ENCODE measurements around the gene OLFM3.

Gene OLFM3

GRCh38 chr1:101884621-101885020 lies 112.1 kb downstream of the OLFM3 start:
- ATAC-seq (ENCODE audit: low read depth): no peak
- Histone ChIP-seq H3K27me3 (ENCODE audit: insufficient read depth, poor library complexity, severe bottlenecking) (no peaks in the 10 kb centered on the region), H3K4me3 (ENCODE audit: severe bottlenecking) (no peak overlapping the region), H3K27ac (ENCODE audit: poor library complexity, severe bottlenecking) (no peak overlapping the region), H3K4me1 (ENCODE audit: insufficient read depth, poor library complexity, severe bottlenecking) (no peaks in the 10 kb centered on the region), H3K9me3 (ENCODE audit: severe bottlenecking) (no peaks in the 10 kb centered on the region), H3K36me3 (ENCODE audit: low read depth) (no peaks in the 10 kb centered on the region)
- DNase-seq (ENCODE audit: low spot score): no peak
- TF ChIP-seq CTCF (IDR thresholded peaks at IDR 0.05; ENCODE audit: poor library complexity, severe bottlenecking): no peak

- ATAC-seq (ENCODE audit: low read depth): no peak
- no peaks in the 10 kb centered on the region for H3K36me3 ChIP-seq (ENCODE audit: low read depth)
- TF ChIP-seq CTCF (IDR thresholded peaks at IDR 0.05; ENCODE audit: poor library complexity, severe bottlenecking): no peak
- no peaks in the 10 kb centered on the region for H3K9me3 ChIP-seq (ENCODE audit: severe bottlenecking)
- H3K4me3 ChIP-seq (ENCODE audit: severe bottlenecking): no peak overlapping the region
- H3K27ac ChIP-seq (ENCODE audit: poor library complexity, severe bottlenecking): no peak overlapping the region
- no peak for DNase-seq (ENCODE audit: low spot score)
- H3K4me1 ChIP-seq (ENCODE audit: insufficient read depth, poor library complexity, severe bottlenecking): no peaks in the 10 kb centered on the region
- peaks cover 11% of the 10 kb centered on the region for H3K27me3 ChIP-seq (ENCODE audit: insufficient read depth, poor library complexity, severe bottlenecking)
Observed at GRCh38 chr1:101875891-101876290, 120.8 kb downstream of the OLFM3 start.

- DNase-seq (ENCODE audit: low spot score): no peak
- Histone ChIP-seq H3K4me3 (ENCODE audit: severe bottlenecking) (no peak overlapping the region), H3K36me3 (ENCODE audit: low read depth) (no peaks in the 10 kb centered on the region), H3K27ac (ENCODE audit: poor library complexity, severe bottlenecking) (no peak overlapping the region), H3K4me1 (ENCODE audit: insufficient read depth, poor library complexity, severe bottlenecking) (no peaks in the 10 kb centered on the region), H3K9me3 (ENCODE audit: severe bottlenecking) (no peaks in the 10 kb centered on the region), H3K27me3 (ENCODE audit: insufficient read depth, poor library complexity, severe bottlenecking) (peaks cover 12% of the 10 kb centered on the region)
- no peak for TF ChIP-seq CTCF (IDR thresholded peaks at IDR 0.05; ENCODE audit: poor library complexity, severe bottlenecking)
- ATAC-seq (ENCODE audit: low read depth): no peak
Observed at GRCh38 chr1:101873672-101874071, 123.1 kb downstream of the OLFM3 start.

- Histone ChIP-seq H3K36me3 (ENCODE audit: low read depth) (no peaks in the 10 kb centered on the region), H3K27ac (ENCODE audit: poor library complexity, severe bottlenecking) (no peak overlapping the region), H3K4me3 (ENCODE audit: severe bottlenecking) (no peak overlapping the region), H3K4me1 (ENCODE audit: insufficient read depth, poor library complexity, severe bottlenecking) (no peaks in the 10 kb centered on the region), H3K9me3 (ENCODE audit: severe bottlenecking) (no peaks in the 10 kb centered on the region), H3K27me3 (ENCODE audit: insufficient read depth, poor library complexity, severe bottlenecking) (peaks cover 9% of the 10 kb centered on the region)
- TF ChIP-seq CTCF (IDR thresholded peaks at IDR 0.05; ENCODE audit: poor library complexity, severe bottlenecking): no peak
- ATAC-seq (ENCODE audit: low read depth): no peak
- DNase-seq (ENCODE audit: low spot score): no peak
Observed at GRCh38 chr1:101859941-101860340, 136.8 kb downstream of the OLFM3 start.

GRCh38 chr1:101854271-101854670 lies 142.5 kb downstream of the OLFM3 start:
- H3K27ac ChIP-seq (ENCODE audit: poor library complexity, severe bottlenecking): no peak overlapping the region
- no peaks in the 10 kb centered on the region for H3K36me3 ChIP-seq (ENCODE audit: low read depth)
- no peak overlapping the region for H3K4me3 ChIP-seq (ENCODE audit: severe bottlenecking)
- TF ChIP-seq CTCF (IDR thresholded peaks at IDR 0.05; ENCODE audit: poor library complexity, severe bottlenecking): no peak
- DNase-seq (ENCODE audit: low spot score): no peak
- peaks cover 9% of the 10 kb centered on the region for H3K27me3 ChIP-seq (ENCODE audit: insufficient read depth, poor library complexity, severe bottlenecking)
- H3K4me1 ChIP-seq (ENCODE audit: insufficient read depth, poor library complexity, severe bottlenecking): no peaks in the 10 kb centered on the region
- H3K9me3 ChIP-seq (ENCODE audit: severe bottlenecking): no peaks in the 10 kb centered on the region
- no peak for ATAC-seq (ENCODE audit: low read depth)
